Amniotic stem cell (primary cell): ENCODE results near the gene PLPP1.

ENCODE experiments used
- DNase-seq: peaks from one replicate; lab custom pipeline; 2025; lab: John Stamatoyannopoulos, UW

The PLPP1 gene

GRCh38 chr5:55407059-55407684, 127.6 kb downstream of the PLPP1 start:
- peak; percentile 10 for DNase-seq

- no peak for DNase-seq
Measured at GRCh38 chr5:55406292-55406691, 128.5 kb downstream of the PLPP1 start.

GRCh38 chr5:55402199-55402598, 132.6 kb downstream of the PLPP1 start:
- no peak for DNase-seq

- DNase-seq = no peak
Measured at GRCh38 chr5:55393501-55394175, 141.1 kb downstream of the PLPP1 start.

GRCh38 chr5:55392669-55393068, 142.1 kb downstream of the PLPP1 start:
- DNase-seq = no peak

GRCh38 chr5:55391707-55392106, 143.1 kb downstream of the PLPP1 start:
- DNase-seq = no peak

- DNase-seq = no peak
Measured at GRCh38 chr5:55387865-55388264, 146.9 kb downstream of the PLPP1 start.

GRCh38 chr5:55386356-55386755, 148.4 kb downstream of the PLPP1 start:
- no peak for DNase-seq

GRCh38 chr5:55385846-55386245, 148.9 kb downstream of the PLPP1 start:
- DNase-seq = no peak

- DNase-seq = no peak
Measured at GRCh38 chr5:55385227-55385626, 149.5 kb downstream of the PLPP1 start.

- no peak for DNase-seq
Measured at GRCh38 chr5:55384072-55384471, 150.7 kb downstream of the PLPP1 start.

- no peak for DNase-seq
Measured at GRCh38 chr5:55383254-55383653, 151.5 kb downstream of the PLPP1 start.

GRCh38 chr5:55377810-55378209, 157.0 kb downstream of the PLPP1 start:
- no peak for DNase-seq
